GM23338 (cell line): Measurements from ENCODE around the gene RNFT2. TPM values are rescaled to one million over a fixed set of nuclear protein-coding genes. Genes with fewer than 3 reads are reported as not detected.

ENCODE experiments used
- ATAC-seq: fragments of 200-7000 bp; cut with Tn5 transposase; 3 replicates; pipeline ENCODE4 v1.9.1; 2020
- DNase-seq: peaks from one replicate; pipeline ENCODE4 v3.0.0-alpha.2; 2015; ENCODE audit warnings: low spot score
- H2AFZ ChIP-seq: fragments of 200-600 bp; sonication (generic); 2 replicates; pipeline ENCODE4 v1.8.0; 2016; ENCODE audit warnings: antibody characterized with exemption, mild to moderate bottlenecking, moderate library complexity
- H3F3A ChIP-seq: fragments of 200-600 bp; sonication (generic); replicated peaks from 2 replicates; pipeline ENCODE4 v1.8.0; 2017; ENCODE audit warnings: antibody characterized with exemption, mixed run types, low read depth
- H3K27ac ChIP-seq: fragments of 200-600 bp; sonication (generic); 2 replicates; pipeline ENCODE4 v1.6.1; 2016; ENCODE audit warnings: low read depth
- H3K27me3 ChIP-seq: fragments of 200-600 bp; sonication (generic); 2 replicates; pipeline ENCODE4 v1.8.0; 2016; ENCODE audit warnings: mild to moderate bottlenecking, mixed run types, moderate library complexity; ENCODE audit not compliant: insufficient read depth
- H3K36me3 ChIP-seq: fragments of 200-600 bp; sonication (generic); 2 replicates; pipeline ENCODE4 v1.8.0; 2016; ENCODE audit warnings: mild to moderate bottlenecking; ENCODE audit not compliant: insufficient read depth
- H3K4me1 ChIP-seq: fragments of 200-600 bp; sonication (generic); 2 replicates; pipeline ENCODE4 v1.8.0; 2016; ENCODE audit warnings: mild to moderate bottlenecking, moderate library complexity; ENCODE audit not compliant: insufficient read depth
- H3K4me2 ChIP-seq: fragments of 200-600 bp; sonication (generic); 2 replicates; pipeline ENCODE4 v1.7.1; 2017; ENCODE audit warnings: mixed run types
- H3K4me3 ChIP-seq: fragments of 200-600 bp; sonication (generic); 2 replicates; pipeline ENCODE4 v1.6.1; 2016; ENCODE audit warnings: mixed run types
- H3K79me2 ChIP-seq: fragments of 200-600 bp; sonication (generic); replicated peaks from 2 replicates; pipeline ENCODE4 v1.8.0; 2017; ENCODE audit warnings: mild to moderate bottlenecking; ENCODE audit not compliant: insufficient read depth
- H3K9me2 ChIP-seq: fragments of 200-600 bp; sonication (generic); 2 replicates; pipeline ENCODE4 v1.8.0; 2017; ENCODE audit not compliant: insufficient read depth
- H4K20me1 ChIP-seq: fragments of 200-600 bp; sonication (generic); replicated peaks from 2 replicates; pipeline ENCODE4 v1.8.0; 2017; ENCODE audit warnings: mild to moderate bottlenecking; ENCODE audit not compliant: insufficient read depth
- H3K27ac Mint-ChIP-seq: 2 replicates; pipeline ENCODE4 v1.8.0; 2020; ENCODE audit warnings: inconsistent platforms, mild to moderate bottlenecking, moderate library complexity, mixed read lengths
- H3K27me3 Mint-ChIP-seq: 3 replicates; pipeline ENCODE4 v1.8.0; 2022; ENCODE audit warnings: low read depth, mild to moderate bottlenecking, moderate library complexity, mixed read lengths, inconsistent platforms; ENCODE audit not compliant: insufficient read depth, poor library complexity
- H3K36me3 Mint-ChIP-seq: 3 replicates; pipeline ENCODE4 v1.8.0; 2021; ENCODE audit warnings: low read depth, mild to moderate bottlenecking, inconsistent platforms, moderate library complexity, mixed read lengths
- H3K4me1 Mint-ChIP-seq: 3 replicates; pipeline ENCODE4 v1.8.0; 2020; ENCODE audit warnings: mild to moderate bottlenecking, inconsistent platforms, mixed read lengths
- H3K4me3 Mint-ChIP-seq: 3 replicates; pipeline ENCODE4 v1.8.0; 2021; ENCODE audit warnings: moderate library complexity, mild to moderate bottlenecking, inconsistent platforms, mixed read lengths
- H3K9me3 Mint-ChIP-seq: 3 replicates; pipeline ENCODE4 v1.8.0; 2020; ENCODE audit warnings: moderate library complexity, mild to moderate bottlenecking, inconsistent platforms, mixed read lengths
- CREB1 ChIP-seq: fragments of 250-450 bp; sonication (Bioruptor Pico); IDR thresholded peaks from 2 replicates; pipeline ENCODE4 v1.5.0; 2020; ENCODE audit warnings: low read depth, mild to moderate bottlenecking, moderate library complexity
- ETS1 ChIP-seq: IDR thresholded peaks from 2 replicates; pipeline ENCODE4 v1.6.1; 2016; ENCODE audit warnings: antibody characterized with exemption
- EZH2phosphoT487 ChIP-seq: fragments of 200-600 bp; sonication (generic); IDR thresholded peaks from one replicate; pipeline ENCODE4 v1.8.1; 2018; ENCODE audit warnings: antibody characterized with exemption; ENCODE audit not compliant: unreplicated experiment
- JUNB ChIP-seq: IDR thresholded peaks from one replicate; pipeline ENCODE4 v1.6.1; 2016; ENCODE audit warnings: antibody characterized with exemption; ENCODE audit not compliant: unreplicated experiment
- POLR2AphosphoS5 ChIP-seq: IDR thresholded peaks from 2 replicates; pipeline ENCODE4 v1.6.1; 2016; ENCODE audit warnings: antibody characterized with exemption, low read depth
- STAT1 ChIP-seq: IDR thresholded peaks from one replicate; pipeline ENCODE4 v1.6.1; 2016; ENCODE audit warnings: antibody characterized with exemption; ENCODE audit not compliant: unreplicated experiment
- ZNF114 ChIP-seq: fragments of 250-450 bp; sonication (Bioruptor Pico); IDR thresholded peaks from 2 replicates; pipeline ENCODE4 v1.5.0; 2020; ENCODE audit warnings: mild to moderate bottlenecking, moderate library complexity
- ZNF331 ChIP-seq: fragments of 250-450 bp; sonication (Bioruptor Pico); IDR thresholded peaks from 2 replicates; pipeline ENCODE4 v1.5.0; 2020; ENCODE audit warnings: low read depth, mild to moderate bottlenecking, moderate library complexity
- ZNF462 ChIP-seq: fragments of 250-450 bp; sonication (Bioruptor Pico); IDR thresholded peaks from 2 replicates; pipeline ENCODE4 v1.5.0; 2020; ENCODE audit warnings: mild to moderate bottlenecking, moderate library complexity
- polyA plus RNA-seq: library from polyadenylated mRNA; unstranded; fragments of >200 nt; fragmentation: Nextera tagmentation; extraction: Ambion mirVana; gene quantifications from 2 replicates; pipeline ENCODE4 v1.2.1, GENCODE V29; 2016
- total RNA-seq: library from RNA; depleted of rRNA; stranded (reverse); fragments of >200 nt; shearing (Covaris generic); gene quantifications from 2 replicates; pipeline ENCODE4 v1.2.3, GENCODE V29; 2014

The RNFT2 gene
- total and polyA plus RNA-seq, 2 experiments from 2014 or later: 19.3 to 22.9 TPM

GRCh38 chr12:116727891-116728290, 10.2 kb upstream of the RNFT2 start (continued):
- no peak for TF ChIP-seq ZNF462

- H3K27ac ChIP-seq: no peak overlapping the region
- H3K27ac Mint-ChIP-seq: peak overlapping the region; percentile 44; the same call in 1 of the 2 replicates
- no peaks in the 10 kb centered on the region for H3K27me3 ChIP-seq
- peaks cover 11% of the 10 kb centered on the region for H3K4me1 Mint-ChIP-seq
- no peak overlapping the region for H3K4me3 ChIP-seq
- H3K9me2 ChIP-seq: no peaks in the 10 kb centered on the region
- H3K79me2 ChIP-seq: peaks cover 86% of the 10 kb centered on the region
- H3K4me2 ChIP-seq: no peak overlapping the region
- H3K4me1 ChIP-seq: peaks cover 13% of the 10 kb centered on the region
- H4K20me1 ChIP-seq: peaks cover 26% of the 10 kb centered on the region
- no peak for DNase-seq
- ATAC-seq: no peak
- H2AFZ ChIP-seq: no peak overlapping the region
- H3K36me3 Mint-ChIP-seq: peaks cover 15% of the 10 kb centered on the region; the same call in 2 of the 3 replicates
- no peaks in the 10 kb centered on the region for H3F3A ChIP-seq
- no peaks in the 10 kb centered on the region for H3K36me3 ChIP-seq
- peaks cover 2% of the 10 kb centered on the region for H3K27me3 Mint-ChIP-seq
- H3K4me3 Mint-ChIP-seq: no peak overlapping the region
- no peaks in the 10 kb centered on the region for H3K9me3 Mint-ChIP-seq
- TF ChIP-seq STAT1: no peak
- no peak for TF ChIP-seq ZNF331
- no peak for TF ChIP-seq POLR2AphosphoS5
- TF ChIP-seq EZH2phosphoT487: no peak
- TF ChIP-seq ZNF114 (CRISPR knock-in tag): no peak
- TF ChIP-seq ETS1: no peak
- TF ChIP-seq JUNB: no peak
- TF ChIP-seq ZNF462: no peak
- TF ChIP-seq CREB1 (CRISPR knock-in tag): no peak
These were observed 6.3 kb upstream of the RNFT2 start for GRCh38 chr12:116731801-116732200.
